G401.6 (cell line): Measurements from ENCODE around the gene EBF3.

ENCODE experiments used
- FAIRE-seq: peaks from 2 replicates; lab custom pipeline; 2012; peaks lifted over from hg19 to GRCh38; lab: Jason Lieb, UNC

EBF3 gene

GRCh38 chr10:129959544-129960480 lies 4.3 kb downstream of the EBF3 start:
- FAIRE-seq = no peak

DNA sequence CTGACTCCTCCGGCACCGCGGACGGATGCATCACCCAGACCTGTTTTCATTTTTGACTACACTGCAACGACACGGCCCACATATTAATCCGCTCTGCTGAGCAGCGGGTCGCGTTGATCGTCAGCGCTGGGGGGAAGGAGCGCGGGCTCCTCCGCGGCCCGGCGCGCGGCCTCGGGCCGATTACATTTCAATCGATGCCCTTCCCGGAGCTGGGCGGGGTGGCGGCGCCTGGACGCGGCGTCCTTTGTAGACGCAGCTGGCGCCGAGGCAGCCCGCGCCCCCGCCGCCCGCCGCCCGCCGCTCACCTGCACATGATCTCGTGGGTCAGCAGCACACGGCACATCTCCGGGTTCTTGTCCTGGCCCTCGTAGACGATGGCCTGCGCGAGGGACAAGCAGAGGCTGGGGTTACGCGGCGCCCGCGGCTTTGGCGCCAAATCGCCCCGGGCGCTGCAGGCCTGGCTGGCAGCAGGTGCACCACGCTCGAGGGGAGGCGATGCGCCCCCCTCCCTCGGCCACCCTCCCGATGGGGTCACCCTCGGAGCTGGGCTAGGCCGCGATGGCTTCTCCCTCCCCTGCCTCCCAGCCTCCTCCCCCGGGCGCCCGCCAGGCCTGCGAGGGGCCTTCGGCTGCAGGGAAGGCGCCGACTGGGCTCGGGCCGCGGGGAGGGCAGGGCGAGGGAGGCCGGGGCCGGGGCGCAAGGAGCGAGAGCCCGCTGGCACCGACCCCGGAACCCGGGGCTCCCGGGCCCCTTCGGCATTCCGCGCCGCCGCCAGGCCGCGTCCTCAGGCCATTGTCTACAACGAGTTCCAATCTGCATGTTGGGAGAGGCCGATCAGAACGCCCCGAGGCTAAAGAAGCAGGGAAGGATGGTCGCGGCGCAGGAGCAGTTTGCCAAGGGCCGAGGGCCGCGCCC lies 5.2 kb downstream of the EBF3 start:
- FAIRE-seq = no peak

GRCh38 chr10:129958148-129958628 lies 5.9 kb downstream of the EBF3 start:
- no peak for FAIRE-seq

- no peak for FAIRE-seq
Measured at GRCh38 chr10:129956876-129957673, 7.0 kb downstream of the EBF3 start.

GRCh38 chr10:129956286-129956670 lies 7.8 kb downstream of the EBF3 start:
- FAIRE-seq = no peak

GRCh38 chr10:129955601-129956285 lies 8.3 kb downstream of the EBF3 start:
- no peak for FAIRE-seq

DNA sequence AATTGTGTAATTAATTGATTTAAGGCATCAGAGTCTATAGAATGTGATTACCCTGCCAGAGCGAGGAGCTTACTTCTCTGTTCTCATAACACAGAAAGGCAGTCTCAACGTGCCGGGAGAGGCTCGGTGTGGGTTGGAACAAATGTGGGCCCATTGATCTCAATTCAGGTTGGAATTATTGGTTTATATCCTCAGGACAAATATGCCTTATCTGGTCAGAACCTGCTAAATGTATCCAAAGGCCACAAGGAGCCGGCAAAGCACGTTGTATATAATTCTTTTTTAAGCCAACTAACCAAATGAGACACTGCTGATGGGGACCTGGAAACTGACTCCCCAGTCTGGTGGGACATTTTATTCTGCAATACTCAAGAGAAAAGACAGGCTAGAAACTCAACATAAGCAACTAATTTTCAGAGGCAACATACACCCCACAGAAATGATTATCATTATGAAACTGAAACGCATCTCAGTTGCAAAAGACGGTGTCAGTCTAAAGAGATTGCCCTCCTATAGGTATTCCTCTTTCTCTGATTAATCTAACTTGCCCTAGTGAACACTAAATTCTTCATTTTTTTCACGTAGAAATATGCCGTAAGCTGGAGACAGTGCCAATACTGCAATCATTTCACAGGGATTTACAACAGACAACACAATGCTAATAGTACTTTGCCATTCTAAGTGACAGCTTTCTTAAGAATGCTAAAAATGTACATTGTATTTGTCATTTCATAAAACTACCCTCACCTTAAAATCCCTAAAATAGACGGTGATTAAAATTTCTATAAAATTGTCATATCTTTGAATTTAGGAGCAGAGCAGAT lies 9.4 kb downstream of the EBF3 start:
- FAIRE-seq = no peak

- FAIRE-seq = no peak
Measured at GRCh38 chr10:129953119-129954051, 10.7 kb downstream of the EBF3 start.

DNA sequence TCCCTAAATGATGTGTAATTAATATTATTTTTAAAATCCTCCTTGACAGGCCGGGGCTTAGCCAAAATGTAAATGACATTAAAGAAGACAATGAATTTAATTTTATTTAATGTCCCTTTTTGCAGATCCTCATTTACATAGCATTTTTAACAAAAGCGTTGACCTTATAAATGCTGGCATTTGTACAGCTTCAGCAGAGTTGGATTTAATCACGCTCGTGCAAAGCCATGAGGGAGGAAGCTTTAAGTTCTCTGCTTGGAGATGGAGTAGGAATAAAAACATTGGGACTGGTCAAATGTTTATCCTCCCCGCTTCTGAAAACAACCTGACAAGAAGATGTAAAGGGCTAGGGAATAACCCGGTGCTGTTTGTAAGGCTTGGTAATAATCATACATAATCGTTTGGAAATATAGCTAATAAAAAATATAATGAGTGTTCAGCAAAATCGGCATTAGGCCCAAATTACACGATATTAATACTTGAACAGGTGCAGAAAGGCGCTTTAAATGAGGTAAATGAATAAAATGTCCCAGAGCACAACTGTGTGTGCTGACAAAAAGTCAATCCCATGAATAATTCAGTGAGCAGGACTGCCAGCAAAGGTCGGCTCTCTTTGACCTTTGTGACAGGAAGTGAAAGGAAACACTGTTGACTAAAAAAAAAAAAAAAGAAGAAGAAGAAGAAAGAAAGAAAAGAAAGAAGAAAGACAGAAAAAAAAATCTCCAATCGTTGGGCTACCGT lies 11.5 kb downstream of the EBF3 start:
- no peak for FAIRE-seq

- FAIRE-seq = no peak
Measured at GRCh38 chr10:129951970-129952265, 12.2 kb downstream of the EBF3 start.

DNA sequence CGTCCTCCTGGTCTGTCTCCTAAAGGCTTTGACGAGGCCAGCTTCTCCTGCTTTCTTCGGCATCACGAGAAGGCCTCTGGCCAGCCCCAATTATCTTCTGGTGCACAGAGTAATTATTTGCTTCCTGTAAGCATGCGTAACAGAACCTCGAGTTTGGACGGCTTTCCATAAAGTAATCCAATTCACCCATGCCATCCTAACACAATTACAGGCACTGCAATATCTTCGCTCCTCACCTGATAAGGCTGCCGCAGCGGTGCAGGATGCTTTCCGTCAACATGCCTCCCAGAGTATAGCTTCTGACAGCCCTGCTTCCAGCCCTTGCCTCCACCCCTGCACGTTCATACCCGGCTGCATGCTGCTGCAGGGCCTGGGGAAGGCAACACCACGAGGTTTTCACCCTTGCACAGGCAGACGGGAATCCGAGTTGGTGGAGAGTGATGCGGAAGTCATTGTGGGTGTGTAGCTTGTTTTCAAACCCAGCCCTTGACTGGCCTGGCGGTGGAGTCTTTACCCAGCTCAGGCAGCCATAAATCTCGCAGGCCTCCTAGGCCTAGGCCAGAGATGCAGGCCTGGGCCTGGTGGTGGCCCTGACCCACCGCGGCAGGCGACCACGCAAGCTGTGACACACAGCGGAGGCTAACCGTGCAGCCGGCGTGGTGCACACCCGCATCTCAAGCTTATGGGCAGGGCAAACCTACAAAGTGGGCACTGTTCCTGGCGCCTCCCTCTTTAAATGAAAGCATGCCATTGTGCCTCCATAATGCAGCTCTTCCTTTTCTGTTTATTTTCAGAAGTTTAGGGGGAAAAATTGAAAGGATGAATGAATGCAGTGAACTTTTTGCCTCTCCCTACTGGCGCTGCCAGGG lies 12.7 kb downstream of the EBF3 start:
- no peak for FAIRE-seq

DNA sequence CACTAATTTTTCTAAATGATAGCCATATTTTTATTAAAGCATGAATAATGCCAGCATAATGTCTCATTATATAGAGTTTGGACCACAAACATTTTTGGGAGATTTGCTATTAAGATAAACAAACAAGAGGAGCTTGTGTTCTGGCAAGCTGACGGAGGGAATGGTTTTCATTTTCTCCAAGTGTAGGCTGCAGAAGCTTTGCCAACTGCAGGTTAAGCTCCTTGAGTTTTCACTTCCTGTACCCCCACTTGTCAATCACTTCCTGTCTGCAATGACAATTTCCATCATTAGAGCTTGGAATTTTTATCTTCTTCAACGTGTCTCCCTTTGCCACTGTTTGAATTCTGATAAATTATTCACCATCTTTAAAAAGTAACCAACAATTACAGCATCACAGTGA lies 13.4 kb downstream of the EBF3 start:
- FAIRE-seq = no peak

DNA sequence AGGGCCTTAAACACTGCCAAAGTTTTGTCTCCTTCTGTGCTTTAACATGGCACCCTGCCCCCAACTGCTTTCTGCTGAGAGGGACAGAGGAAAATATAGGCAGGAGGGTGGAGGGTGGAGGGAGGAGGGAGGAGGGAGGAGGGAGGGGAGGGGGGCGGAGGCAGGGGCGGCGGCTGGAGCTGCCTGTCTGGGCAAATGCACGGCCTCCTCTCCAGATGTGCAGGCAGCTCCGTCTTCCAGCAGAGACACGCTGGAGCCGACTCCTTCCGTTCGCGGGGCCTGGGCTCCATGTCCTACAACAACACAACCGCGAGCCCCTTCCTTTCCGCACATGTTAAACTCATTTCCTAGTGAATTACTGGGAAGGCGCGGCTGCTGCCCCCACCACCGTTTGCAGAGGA lies 14.2 kb downstream of the EBF3 start:
- FAIRE-seq = no peak

GRCh38 chr10:129949411-129949810 lies 14.7 kb downstream of the EBF3 start:
- FAIRE-seq = no peak

GRCh38 chr10:129946859-129947258 lies 17.2 kb downstream of the EBF3 start:
- no peak for FAIRE-seq

DNA sequence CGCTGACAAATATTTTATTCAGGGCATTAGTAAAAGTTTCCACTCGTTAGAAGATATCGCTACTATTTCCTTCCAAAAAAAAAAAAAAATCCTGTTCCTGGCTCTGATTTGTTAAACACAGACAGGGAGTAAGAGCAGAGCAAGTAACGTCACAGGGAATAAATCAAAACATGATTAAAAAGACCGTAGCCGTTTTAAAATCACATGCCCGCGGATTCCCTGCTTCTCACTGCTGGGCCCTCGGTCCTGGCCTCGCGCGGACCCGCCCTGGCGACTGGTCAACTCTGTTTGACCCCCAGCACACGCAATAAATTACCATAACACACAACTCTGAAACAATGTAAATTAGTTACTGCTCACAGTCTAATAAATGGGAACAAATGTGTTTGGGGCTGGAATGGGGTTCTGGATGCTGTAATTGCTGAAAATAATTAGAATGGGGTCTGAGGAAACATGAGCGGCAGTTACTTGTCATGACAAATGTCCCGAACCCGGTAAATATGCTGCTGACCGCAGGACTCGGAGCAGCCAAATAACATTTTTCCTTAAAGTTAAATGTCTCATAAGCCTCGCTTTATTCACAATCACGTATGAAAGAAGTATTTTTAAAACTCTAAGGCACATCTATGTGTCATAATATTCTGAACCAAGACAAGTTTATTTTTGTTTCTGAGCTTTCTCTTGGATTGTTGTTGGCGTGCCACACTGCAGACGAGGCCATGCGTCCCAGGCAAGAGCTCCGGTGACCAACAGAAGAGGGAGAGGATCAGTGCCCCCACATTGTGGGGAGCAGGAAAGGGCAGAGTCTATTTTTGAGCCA lies 17.9 kb downstream of the EBF3 start:
- no peak for FAIRE-seq

DNA sequence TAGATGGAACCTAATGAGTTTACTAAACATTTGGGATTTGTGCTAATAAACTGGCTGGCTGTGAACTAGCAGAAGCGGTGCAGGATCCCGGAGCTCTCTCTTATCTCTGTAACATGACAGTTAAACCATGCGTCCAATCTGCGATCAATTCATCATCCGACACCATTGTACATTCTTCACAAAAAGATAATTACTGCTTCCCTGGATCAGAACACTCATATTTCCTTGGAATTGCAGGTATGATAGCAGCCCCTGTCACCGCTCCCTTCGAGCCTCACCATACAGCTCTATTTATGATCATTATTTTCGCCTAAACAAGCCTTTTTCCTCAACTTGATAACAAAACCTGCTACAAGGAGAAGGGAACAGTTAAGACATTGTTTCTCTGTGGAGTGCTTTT lies 18.5 kb downstream of the EBF3 start:
- FAIRE-seq = no peak
